ENCODE measurements around the gene BTNL9.
"Not testable (repeated sequence)": the region's sequence is repeated elsewhere in the genome, so short reads cannot be mapped to it uniquely, and the experiment has no call there.

Gene BTNL9

GRCh38 chr5:181043285-181044092, 3.4 kb downstream of the BTNL9 start:
- DNase-seq: no peak

DNA sequence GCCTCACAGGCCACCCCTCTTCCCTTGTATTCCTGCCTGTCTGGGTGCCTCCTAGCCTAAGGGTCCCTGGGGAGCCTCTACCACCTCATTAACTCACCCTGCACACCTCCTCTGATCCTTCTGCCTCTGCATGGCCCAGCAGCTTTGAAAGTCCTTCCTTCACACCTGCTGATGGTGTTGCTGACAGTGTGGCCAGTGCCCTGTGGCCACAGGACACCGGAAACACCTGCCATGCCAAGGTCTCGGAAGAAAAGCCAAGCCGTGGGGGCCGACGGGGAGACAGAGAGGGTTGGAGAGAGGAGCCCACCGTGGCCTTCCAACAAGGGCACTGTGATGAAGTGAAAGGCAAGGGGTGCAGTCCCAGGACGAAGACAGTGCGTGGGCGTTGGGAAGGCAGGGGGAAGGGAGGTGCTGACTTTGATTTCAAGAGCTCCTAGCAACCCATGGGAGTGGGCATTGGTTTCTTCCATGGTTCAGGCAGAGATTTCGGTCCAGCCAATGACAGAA, 4.1 kb downstream of the BTNL9 start:
- DNase-seq: no peak

- DNase-seq: no peak
These were observed 4.7 kb downstream of the BTNL9 start for GRCh38 chr5:181044662-181045305.

DNA sequence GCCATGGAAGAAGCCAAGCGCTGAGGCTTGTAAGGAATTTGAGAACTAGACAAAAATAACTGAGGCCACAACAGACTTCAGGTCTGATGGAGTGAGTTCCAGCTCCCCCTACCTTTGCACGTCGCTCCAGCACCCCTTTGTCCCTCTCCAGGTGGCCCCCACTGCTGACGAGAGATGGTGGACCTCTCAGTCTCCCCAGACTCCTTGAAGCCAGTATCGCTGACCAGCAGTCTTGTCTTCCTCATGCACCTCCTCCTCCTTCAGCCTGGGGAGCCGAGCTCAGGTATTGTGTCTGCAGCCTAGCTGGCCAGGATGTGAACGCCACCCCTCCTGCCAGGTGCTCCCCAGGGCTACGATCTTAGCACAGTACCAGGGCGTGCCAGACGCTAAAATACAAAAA, 5.2 kb downstream of the BTNL9 start:
- no peak for DNase-seq

DNA sequence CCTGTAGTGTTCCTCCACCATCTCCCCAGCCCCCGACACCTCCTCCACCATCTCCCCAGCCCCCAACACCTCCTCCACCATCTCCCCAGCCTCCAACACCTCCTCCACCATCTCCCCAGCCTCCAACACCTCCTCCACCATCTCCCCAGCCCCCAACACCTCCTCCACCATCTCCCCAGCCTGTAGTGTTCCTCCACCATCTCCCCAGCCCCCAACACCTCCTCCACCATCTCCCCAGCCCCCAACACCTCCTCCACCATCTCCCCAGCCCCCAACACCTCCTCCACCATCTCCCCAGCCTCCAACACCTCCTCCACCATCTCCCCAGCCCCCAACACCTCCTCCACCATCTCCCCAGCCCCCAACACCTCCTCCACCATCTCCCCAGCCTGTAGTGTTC, 5.8 kb downstream of the BTNL9 start:
- DNase-seq: not testable (repeated sequence)

GRCh38 chr5:181047288-181047687, 7.2 kb downstream of the BTNL9 start:
- DNase-seq: no peak

DNA sequence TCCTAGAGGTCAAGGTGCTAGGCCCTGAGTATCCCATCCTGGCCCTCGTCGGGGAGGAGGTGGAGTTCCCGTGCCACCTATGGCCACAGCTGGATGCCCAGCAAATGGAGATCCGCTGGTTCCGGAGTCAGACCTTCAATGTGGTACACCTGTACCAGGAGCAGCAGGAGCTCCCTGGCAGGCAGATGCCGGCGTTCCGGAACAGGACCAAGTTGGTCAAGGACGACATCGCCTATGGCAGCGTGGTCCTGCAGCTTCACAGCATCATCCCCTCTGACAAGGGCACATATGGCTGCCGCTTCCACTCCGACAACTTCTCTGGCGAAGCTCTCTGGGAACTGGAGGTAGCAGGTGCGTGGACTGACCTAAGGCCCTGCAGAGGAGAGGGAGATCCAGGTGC, 7.9 kb downstream of the BTNL9 start:
- DNase-seq: no peak

DNA sequence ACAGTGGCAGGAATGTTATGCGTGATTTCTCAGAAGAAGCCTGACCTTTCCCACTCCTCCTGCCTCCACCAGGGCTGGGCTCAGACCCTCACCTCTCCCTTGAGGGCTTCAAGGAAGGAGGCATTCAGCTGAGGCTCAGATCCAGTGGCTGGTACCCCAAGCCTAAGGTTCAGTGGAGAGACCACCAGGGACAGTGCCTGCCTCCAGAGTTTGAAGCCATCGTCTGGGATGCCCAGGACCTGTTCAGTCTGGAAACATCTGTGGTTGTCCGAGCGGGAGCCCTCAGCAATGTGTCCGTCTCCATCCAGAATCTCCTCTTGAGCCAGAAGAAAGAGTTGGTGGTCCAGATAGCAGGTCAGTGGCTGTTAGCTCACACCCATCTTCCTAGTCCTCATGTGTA, 9.9 kb downstream of the BTNL9 start:
- no peak for DNase-seq

DNA sequence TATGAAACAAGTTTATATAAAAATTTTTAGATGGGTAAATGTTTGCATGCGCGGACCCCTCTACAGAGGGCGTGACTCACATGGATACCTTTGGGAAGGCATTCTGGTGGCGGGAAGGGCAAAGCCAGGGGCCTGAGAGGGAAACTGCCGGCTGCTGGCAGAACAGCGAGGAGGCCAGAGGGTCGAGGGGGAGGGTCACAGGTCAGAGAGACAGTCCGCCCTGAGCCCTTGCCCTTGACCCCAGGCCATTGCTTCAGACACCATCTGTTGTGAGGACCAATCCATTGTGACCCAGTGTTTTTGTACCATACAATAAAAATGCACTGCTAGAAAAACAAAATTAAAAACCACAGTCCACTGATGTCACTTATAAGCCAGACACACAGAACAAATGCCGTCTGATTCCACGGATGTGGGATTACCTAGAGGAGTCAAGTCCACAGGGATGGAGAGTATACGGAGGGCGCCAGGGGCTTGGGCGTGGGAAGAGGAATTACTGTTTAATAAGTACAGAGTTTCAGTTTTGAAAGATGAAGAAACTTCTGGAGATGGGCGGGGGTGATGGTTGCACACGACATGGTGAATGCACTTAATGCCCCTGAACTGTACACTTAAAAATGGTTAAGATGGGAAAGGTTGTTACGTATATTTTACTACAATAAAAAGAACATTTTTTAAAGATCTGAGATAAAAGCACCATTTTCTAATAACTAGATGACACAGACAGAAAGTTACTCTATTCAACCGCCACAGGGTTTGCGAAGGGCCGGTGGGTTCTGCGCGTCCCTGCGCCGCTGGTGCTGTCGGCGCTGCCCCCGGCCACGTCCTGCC, 12.0 kb downstream of the BTNL9 start:
- no peak for DNase-seq

DNA sequence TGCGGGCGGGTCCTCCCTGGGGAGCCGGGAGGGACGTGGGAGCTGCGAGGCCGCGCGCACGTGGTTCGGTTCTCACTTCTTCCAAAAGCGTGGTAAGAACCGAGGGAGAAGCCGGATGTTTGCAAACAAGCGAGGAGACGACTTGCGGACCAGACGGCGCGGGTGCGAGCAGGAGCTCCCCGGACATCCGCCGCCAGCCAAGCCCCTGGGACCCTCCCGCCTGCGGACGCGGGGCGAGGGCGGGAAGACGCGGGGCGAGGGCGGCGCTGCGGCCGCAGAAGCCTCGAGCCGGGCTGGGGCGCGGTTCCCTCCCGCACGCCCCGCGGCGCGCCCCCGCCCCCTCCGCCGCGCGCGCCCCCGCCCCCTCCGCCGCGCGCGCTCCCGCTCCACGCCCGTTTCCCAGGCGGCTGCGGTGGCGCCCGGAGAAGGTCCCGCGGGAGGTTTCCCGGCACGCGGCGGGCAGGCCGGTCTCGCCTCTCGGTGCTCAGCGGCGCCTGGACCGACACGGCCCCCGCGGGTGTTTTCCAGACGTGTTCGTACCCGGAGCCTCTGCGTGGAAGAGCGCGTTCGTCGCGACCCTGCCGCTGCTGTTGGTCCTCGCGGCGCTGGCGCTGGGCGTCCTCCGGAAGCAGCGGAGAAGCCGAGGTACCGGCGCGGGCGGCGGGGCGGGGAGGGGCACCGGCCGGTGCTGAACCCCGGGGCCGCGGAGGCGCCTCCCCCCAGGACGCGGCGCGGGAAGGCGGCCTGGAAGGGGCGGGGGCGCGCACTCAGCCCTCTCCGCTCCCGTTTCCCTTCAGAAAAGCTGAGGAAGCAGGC, 12.8 kb downstream of the BTNL9 start:
- no peak for DNase-seq

- no peak for DNase-seq
These were observed 13.5 kb downstream of the BTNL9 start for GRCh38 chr5:181053488-181054121.

DNA sequence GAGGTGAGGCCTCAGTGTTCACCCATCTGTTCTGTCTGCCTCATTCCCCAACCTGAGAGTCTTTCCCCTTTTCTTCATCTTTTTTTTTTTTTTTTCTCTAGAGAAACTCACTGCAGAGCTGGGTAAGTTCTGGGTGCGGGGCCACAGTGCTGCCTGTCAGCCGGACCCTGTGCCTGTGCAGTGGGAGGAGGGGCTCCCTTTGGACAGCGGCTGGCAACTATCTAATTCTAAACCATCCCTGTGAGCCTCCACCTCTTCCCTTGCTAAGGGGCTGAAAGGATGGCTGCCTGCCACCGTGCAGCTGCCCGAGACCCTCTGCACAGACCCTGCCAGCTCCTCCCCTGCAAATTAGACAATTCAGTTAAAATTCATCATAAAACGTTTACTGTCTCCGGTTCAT, 14.1 kb downstream of the BTNL9 start:
- no peak for DNase-seq

- no peak for DNase-seq
These were observed 14.9 kb downstream of the BTNL9 start for GRCh38 chr5:181054871-181055459.

DNA sequence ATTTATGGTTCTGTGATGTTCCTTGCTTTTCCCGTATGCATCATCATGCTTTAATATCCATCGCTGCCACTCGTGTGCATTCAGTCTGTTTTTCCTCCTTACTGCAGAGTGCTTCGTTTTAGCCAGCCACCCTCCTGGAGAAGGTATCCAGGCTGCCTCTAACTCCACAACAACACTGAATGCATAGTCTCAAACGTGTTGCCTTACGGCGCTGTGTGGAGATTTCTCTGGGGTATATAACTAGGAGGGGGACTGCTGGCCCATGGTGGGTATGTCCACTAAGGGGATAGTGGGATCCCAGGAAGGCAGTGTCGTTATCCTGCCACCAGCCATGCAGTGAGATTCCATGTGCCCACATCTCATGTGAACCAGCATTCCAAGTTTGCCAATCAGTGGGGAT, 16.4 kb downstream of the BTNL9 start:
- DNase-seq: no peak

DNA sequence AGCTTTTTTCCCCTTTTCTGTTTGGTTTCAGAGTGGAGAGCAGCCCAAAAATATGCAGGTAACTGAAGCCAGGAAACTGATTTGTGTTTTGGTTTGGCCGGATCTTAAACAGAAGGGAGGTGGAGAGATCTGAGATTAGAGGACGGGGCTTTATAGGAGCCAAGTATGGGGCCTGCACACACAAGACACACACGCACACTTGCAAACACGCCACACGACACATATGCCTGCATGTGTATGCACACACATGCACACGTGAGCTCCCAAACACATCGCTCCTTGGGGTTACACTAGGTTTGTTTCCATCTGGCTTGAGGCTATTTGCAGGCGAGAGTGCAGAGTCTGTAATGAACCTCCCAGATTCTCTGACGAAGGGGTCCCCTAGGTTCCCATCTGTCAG, 18.3 kb downstream of the BTNL9 start:
- no peak for DNase-seq

DNA sequence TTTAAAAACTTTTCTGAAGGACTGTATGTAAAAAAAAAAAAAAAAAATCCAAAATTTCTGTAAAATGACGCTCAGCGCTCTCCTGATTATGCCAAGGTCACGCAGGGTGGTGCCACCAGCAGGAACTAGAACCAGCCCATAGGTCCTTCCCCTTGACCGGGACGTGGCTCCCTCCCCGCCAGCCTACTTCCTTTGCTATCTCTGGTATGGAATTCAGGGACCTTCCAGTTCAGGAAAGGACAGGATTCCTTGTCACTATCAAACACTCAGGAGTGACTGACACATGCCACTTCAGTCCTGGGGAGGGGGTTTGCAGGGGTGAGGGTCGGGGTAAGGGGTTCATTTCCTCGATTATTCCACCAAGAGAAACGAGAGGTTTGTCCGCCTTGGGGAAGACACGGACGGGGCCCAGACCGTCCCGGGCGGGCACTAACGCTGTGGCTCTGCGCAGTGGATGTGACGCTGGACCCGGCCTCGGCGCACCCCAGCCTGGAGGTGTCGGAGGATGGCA, 18.8 kb downstream of the BTNL9 start:
- no peak for DNase-seq

DNA sequence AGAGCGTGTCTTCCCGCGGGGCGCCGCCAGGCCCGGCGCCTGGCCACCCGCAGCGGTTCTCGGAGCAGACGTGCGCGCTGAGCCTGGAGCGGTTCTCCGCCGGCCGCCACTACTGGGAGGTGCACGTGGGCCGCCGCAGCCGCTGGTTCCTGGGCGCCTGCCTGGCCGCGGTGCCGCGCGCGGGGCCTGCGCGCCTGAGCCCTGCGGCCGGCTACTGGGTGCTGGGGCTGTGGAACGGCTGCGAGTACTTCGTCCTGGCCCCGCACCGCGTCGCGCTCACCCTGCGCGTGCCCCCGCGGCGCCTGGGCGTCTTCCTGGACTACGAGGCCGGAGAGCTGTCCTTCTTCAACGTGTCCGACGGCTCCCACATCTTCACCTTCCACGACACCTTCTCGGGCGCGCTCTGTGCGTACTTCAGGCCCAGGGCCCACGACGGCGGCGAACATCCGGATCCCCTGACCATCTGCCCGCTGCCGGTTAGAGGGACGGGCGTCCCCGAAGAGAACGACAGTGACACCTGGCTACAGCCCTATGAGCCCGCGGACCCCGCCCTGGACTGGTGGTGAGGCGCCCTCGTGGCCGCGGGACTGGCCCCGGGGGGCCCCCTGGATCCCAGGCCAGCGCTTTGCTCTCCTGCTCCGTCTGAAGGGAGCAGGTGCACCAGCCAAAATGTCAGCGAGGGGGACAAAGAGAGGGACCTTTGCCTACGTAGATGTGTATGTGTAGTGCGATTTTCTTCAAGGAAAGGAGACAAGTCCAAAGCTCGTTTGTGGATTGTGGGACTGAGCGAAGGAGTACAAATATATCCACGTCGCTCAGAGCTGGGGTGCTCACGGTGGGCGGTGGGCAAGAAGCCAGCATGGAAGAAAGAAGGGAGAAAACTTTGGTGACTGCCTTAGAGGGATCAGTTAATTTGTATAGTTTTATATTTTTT, 19.5 kb downstream of the BTNL9 start:
- no peak for DNase-seq

- DNase-seq: no peak
These were observed 20.1 kb downstream of the BTNL9 start for GRCh38 chr5:181060231-181060590.

DNA sequence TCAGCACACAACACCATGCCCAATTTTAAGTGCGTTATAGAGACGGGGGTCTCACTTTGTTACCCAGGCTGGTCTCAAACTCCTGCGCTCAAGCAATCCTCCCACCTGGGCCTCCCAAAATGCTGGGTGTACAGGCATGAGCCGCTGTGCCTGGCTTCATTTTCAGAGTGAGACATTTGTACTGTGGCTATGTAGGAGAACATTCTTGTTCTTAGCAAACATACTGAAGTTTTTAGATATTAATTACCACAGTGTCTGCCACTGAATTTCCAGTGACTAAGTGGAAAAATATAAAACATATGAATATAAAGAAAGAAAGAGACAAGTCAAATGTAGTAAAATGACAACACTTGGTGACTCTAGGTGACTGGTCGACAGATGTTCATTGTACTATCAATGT, 20.9 kb downstream of the BTNL9 start:
- DNase-seq: no peak

DNA sequence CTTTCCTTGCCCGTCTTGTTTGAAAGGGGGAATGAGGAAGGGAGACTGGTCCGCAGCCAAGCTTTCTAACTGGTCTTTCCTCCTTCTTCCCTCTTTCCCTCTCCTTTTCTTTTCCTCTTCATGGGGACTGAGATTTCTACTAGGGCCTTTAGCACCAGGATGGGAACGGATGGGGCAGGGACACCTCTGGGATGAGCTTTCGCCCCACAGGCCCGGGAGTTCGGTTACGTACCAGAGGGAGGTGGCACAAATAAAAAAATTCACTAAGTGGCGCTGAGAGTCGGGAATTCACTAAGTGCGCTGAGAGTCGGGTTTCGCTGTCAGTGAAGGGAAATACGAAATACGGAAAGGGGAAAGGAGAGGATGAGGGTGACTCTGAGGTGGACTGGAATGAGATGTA, 21.6 kb downstream of the BTNL9 start:
- no peak for DNase-seq
